ENCODE data around the gene WNT4. TPM values are rescaled to one million over a fixed set of nuclear protein-coding genes. Genes with fewer than 3 reads are reported as not detected.

The WNT4 gene
- total RNA-seq, 1 experiment from 2014 or later, result 0.92 TPM

GRCh38 chr1:22174446-22175220 lies 31.7 kb upstream of the WNT4 start:
- CTCF ChIA-PET, result no interaction called here

DNA sequence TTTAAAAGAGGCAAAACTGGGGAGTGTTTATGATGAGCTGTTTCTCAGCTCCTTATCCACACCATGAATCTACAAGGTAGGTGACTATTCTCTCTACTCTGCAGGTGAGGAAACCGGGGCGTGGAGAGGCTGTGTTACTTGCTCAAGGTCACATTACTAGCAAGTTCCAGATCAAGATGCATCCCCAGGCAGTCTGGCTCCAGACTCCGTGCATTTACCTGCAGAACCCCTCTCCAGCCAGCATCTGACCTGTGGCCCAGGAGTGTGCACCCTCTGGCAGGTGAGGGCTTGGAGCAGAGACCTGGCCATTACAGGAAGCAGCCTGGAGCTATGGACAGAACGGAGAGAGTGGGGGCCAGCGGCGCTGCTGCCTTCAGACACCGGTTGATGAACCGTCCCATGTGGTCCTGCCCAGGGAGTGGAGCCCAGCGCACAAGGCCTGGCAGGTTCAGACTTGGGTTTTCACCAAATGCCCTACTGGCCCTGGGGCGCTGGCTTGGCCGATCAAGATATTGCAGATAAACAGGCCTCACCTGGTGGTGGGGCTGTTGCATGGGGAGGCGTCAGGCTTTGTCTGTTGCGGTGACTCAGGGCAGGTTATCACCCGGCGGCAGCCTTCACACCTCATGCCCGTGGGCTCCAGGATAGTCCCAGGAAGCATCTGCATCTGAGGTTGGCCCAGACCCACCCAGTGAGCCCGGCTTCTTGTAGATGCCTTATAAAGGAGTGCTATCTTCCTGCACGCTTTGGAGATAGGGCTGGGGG lies 29.2 kb upstream of the WNT4 start:
- ATAC-seq (no peak), DNase-seq (ENCODE audit: low read depth, low spot score) (no peak)
- POLR2A ChIA-PET, result no interaction called here
- Histone ChIP-seq H3K9me3 (ENCODE audit: control insufficient read depth, insufficient read depth, low read depth, low read length) (no peaks in the 10 kb centered on the region), H3K4me1 (ENCODE audit: control insufficient read depth, insufficient read depth, low read length) (no peaks in the 10 kb centered on the region), H3K27me3 (ENCODE audit: control insufficient read depth, insufficient read depth, low read length) (no peaks in the 10 kb centered on the region), H3K27ac (ENCODE audit: low read length) (no peak overlapping the region), H3K4me3 (ENCODE audit: low read depth in 2 of 2, low read length in 2 of 2) (no peak overlapping the region), H3K36me3 (ENCODE audit: control insufficient read depth, insufficient read depth, low read length) (no peaks in the 10 kb centered on the region)
- in situ Hi-C loops (cut with HindIII; ENCODE audit: low pct_unique_long_range_greater_than_20kb, low sequenced_read_pairs), result no loop called here
- intact Hi-C loops (cut with micrococcal nuclease; ENCODE audit: unreplicated experiment), result no loop called here
- CTCF ChIA-PET, result no interaction called here
- no TSS peak for BruUV-seq (replicated peaks)
- TF ChIP-seq, protein P1, sequence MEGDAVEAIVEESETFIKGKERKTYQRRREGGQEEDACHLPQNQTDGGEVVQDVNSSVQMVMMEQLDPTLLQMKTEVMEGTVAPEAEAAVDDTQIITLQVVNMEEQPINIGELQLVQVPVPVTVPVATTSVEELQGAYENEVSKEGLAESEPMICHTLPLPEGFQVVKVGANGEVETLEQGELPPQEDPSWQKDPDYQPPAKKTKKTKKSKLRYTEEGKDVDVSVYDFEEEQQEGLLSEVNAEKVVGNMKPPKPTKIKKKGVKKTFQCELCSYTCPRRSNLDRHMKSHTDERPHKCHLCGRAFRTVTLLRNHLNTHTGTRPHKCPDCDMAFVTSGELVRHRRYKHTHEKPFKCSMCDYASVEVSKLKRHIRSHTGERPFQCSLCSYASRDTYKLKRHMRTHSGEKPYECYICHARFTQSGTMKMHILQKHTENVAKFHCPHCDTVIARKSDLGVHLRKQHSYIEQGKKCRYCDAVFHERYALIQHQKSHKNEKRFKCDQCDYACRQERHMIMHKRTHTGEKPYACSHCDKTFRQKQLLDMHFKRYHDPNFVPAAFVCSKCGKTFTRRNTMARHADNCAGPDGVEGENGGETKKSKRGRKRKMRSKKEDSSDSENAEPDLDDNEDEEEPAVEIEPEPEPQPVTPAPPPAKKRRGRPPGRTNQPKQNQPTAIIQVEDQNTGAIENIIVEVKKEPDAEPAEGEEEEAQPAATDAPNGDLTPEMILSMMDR (IDR thresholded peaks at IDR 0.05), result no peak
- TF ChIP-seq SIN3A (IDR thresholded peaks at IDR 0.05; ENCODE audit: borderline replicate concordance, insufficient read depth, low read depth, low read length) (no peak), TCF7L2 (IDR thresholded peaks at IDR 0.05; ENCODE audit: low read depth, low read length) (no peak), POLR2AphosphoS5 (IDR thresholded peaks at IDR 0.05; ENCODE audit: low read depth, low read length) (no peak)
- TF ChIP-seq, protein P2, sequence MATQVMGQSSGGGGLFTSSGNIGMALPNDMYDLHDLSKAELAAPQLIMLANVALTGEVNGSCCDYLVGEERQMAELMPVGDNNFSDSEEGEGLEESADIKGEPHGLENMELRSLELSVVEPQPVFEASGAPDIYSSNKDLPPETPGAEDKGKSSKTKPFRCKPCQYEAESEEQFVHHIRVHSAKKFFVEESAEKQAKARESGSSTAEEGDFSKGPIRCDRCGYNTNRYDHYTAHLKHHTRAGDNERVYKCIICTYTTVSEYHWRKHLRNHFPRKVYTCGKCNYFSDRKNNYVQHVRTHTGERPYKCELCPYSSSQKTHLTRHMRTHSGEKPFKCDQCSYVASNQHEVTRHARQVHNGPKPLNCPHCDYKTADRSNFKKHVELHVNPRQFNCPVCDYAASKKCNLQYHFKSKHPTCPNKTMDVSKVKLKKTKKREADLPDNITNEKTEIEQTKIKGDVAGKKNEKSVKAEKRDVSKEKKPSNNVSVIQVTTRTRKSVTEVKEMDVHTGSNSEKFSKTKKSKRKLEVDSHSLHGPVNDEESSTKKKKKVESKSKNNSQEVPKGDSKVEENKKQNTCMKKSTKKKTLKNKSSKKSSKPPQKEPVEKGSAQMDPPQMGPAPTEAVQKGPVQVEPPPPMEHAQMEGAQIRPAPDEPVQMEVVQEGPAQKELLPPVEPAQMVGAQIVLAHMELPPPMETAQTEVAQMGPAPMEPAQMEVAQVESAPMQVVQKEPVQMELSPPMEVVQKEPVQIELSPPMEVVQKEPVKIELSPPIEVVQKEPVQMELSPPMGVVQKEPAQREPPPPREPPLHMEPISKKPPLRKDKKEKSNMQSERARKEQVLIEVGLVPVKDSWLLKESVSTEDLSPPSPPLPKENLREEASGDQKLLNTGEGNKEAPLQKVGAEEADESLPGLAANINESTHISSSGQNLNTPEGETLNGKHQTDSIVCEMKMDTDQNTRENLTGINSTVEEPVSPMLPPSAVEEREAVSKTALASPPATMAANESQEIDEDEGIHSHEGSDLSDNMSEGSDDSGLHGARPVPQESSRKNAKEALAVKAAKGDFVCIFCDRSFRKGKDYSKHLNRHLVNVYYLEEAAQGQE (IDR thresholded peaks at IDR 0.05; ENCODE audit: insufficient read depth in 1 of 2, low read depth in 2 of 2, low read length in 1 of 2), result no peak

More at GRCh38 chr1:22174446-22175220, 31.7 kb upstream of the WNT4 start:
- no TSS peak for BruUV-seq (replicated peaks)
- Histone ChIP-seq H3K9me3 (ENCODE audit: control insufficient read depth, insufficient read depth, low read depth, low read length) (no peaks in the 10 kb centered on the region), H3K27ac (ENCODE audit: low read length) (no peak overlapping the region), H3K4me3 (ENCODE audit: low read depth in 2 of 2, low read length in 2 of 2) (no peak overlapping the region), H3K4me1 (ENCODE audit: control insufficient read depth, insufficient read depth, low read length) (no peaks in the 10 kb centered on the region), H3K36me3 (ENCODE audit: control insufficient read depth, insufficient read depth, low read length) (no peaks in the 10 kb centered on the region), H3K27me3 (ENCODE audit: control insufficient read depth, insufficient read depth, low read length) (no peaks in the 10 kb centered on the region)
- in situ Hi-C loops (cut with HindIII; ENCODE audit: low pct_unique_long_range_greater_than_20kb, low sequenced_read_pairs) (no loop called here), intact Hi-C loops (cut with micrococcal nuclease; ENCODE audit: unreplicated experiment) (no loop called here)
- TF ChIP-seq, protein P2 (IDR thresholded peaks at IDR 0.05; ENCODE audit: insufficient read depth in 1 of 2, low read depth in 2 of 2, low read length in 1 of 2), result no peak
- TF ChIP-seq, protein P1 (IDR thresholded peaks at IDR 0.05), result no peak
- TF ChIP-seq SIN3A (IDR thresholded peaks at IDR 0.05; ENCODE audit: borderline replicate concordance, insufficient read depth, low read depth, low read length), result no peak
- TF ChIP-seq TCF7L2 (IDR thresholded peaks at IDR 0.05; ENCODE audit: low read depth, low read length), result no peak
- TF ChIP-seq POLR2AphosphoS5 (IDR thresholded peaks at IDR 0.05; ENCODE audit: low read depth, low read length), result no peak
- no peak for DNase-seq (ENCODE audit: low read depth, low spot score)
- ATAC-seq, result no peak
- POLR2A ChIA-PET, result no interaction called here
